ENCODE results near the gene SUB1.

DNA sequence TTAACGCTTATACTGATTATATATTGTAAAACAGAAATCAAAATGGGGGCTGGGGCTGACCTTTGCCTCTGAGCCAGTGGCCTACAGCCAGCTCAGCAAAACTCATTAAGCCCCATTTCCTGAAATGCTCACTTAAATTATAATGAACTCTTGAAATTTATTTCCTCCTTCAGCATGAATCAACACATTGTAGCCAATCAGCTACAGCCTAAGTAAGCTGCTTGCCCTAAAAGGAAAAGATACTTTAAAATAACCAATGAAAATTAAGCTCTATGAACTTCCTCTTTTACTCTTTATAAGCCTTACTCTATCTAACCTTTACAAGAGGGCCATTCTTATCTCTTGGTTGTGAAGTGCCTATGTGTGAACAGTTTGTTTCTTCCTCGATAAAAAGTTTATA, 33.5 kb upstream of the SUB1 start:
- TF ChIP-seq EZH2 (IDR thresholded peaks at IDR 0.05) (no peak), POLR2AphosphoS5 (IDR thresholded peaks at IDR 0.05; ENCODE audit: borderline replicate concordance, low read depth, low read length) (no peak)
